ENCODE measurements around the gene KRT76.

Gene KRT76

GRCh38 chr12:52722680-52723079 is 54.5 kb downstream of the KRT76 start:
- no peak for DNase-seq

DNA sequence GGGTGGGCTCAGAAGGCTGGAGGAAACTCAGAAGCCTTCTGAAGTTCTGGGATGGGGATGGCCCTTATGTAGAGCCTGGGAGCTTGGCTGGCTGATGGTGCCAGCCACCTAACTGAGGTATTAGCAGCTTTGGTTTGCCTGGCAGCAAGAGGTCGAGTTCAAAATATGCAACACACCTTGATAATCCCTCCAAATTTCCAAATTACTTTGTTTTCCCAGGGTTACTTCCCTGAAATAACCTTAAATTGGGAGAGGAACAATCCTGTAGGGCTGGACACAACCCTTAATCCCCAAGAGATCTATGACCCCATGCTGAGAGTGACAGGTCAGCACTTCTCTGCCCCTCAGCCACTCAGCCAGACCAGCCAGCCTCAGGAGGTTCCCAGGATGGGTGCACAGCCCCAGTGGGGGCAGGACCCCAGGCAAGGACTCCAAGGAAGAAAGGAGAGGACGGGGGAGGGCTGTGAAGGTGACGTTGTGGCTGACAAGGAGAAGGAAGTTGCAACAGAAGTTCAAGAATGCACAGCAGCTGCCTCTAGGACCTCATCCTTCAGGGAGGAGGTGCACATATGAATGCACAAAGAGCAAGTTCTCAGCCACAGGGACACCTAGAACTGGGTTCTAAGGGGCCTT is 55.2 kb downstream of the KRT76 start:
- DNase-seq, result no peak

GRCh38 chr12:52720365-52720886 is 56.7 kb downstream of the KRT76 start:
- no peak for DNase-seq
